ENCODE measurements around the gene HPCA.

The HPCA gene

DNA sequence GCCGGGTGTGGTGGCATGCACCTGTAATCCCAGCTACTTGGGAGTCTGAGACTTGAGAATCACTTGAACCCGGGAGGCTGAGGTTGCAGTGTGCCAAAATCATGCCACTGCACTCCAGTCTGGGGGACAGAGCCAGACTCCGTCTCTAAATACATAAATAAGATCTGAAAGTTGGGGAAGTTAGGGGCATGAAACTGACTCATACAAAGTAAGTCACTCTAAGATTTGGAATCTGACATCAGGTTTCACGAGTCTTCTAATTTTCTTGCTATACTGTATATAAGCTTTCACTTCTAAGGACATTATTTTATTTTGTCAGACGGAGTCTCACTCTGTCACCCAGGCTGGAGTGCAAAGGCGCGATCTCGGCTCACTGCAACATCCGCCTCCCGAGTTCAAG, 48.2 kb downstream of the HPCA start:
- TF ChIP-seq, protein P1, sequence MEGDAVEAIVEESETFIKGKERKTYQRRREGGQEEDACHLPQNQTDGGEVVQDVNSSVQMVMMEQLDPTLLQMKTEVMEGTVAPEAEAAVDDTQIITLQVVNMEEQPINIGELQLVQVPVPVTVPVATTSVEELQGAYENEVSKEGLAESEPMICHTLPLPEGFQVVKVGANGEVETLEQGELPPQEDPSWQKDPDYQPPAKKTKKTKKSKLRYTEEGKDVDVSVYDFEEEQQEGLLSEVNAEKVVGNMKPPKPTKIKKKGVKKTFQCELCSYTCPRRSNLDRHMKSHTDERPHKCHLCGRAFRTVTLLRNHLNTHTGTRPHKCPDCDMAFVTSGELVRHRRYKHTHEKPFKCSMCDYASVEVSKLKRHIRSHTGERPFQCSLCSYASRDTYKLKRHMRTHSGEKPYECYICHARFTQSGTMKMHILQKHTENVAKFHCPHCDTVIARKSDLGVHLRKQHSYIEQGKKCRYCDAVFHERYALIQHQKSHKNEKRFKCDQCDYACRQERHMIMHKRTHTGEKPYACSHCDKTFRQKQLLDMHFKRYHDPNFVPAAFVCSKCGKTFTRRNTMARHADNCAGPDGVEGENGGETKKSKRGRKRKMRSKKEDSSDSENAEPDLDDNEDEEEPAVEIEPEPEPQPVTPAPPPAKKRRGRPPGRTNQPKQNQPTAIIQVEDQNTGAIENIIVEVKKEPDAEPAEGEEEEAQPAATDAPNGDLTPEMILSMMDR (IDR thresholded peaks at IDR 0.05; ENCODE audit: control insufficient read depth, extremely low read depth, insufficient read depth): no peak

DNA sequence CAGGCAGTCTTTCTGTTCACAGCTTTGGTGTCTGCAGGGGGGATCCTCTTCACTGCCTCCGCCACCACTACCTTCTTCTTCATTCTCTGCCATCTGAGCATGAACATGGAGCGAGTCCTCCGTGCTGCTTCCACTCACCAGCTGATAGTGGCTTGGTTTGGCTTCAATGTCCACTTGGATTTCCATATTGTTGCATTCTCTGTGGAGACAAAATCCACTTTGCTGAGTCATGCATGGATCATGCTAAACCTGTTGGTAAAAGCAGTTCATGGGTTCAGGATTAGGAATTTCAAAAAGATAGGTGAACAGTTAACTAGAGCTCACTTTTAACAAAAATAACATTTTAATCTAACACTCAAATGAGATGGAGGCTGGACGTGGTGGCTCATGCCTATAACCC, 50.8 kb downstream of the HPCA start:
- TF ChIP-seq, protein P1 (IDR thresholded peaks at IDR 0.05; ENCODE audit: control insufficient read depth, extremely low read depth, insufficient read depth): no peak
- H3K4me3 ChIP-seq (ENCODE audit: low read depth, low read length): no peak overlapping the region
- no peak for DNase-seq (ENCODE audit: low read depth)

More for the DNA sequence above, 48.2 kb downstream of the HPCA start:
- no peak for DNase-seq (ENCODE audit: low read depth)
- H3K4me3 ChIP-seq (ENCODE audit: low read depth, low read length): no peak overlapping the region

DNA sequence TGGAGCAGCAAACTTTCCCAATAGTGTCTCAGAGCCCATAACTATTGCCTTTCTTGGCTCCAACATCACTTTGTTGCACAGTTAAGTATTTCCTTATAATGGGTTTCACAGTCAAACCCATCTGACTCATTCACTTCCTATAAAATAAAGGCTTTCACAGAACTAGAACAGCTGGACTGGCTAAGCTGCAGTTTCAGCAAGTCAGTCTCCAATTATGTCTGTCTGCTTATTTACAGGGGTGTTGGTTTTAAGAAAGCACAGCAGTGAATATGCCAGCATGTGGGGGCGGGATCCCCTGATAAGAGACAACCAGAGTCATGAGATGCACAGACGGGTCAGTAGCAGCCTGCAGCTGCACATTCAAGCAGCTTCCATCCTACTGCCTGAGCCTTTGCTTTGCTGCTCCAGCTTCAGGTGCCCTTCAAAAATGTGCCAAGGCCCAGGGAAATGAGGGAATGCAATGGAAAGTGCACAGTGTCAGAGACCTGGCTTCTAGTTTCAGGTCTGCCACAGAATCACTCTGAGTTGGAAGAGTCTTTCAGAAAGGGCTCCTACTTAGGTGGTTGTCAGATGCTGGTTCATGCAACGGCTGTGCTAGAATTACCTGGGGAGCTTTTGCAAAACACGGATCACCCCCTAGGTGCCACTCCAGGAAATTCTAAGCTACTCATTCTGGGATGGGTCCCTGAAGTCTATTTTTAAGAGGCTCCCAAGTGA, 53.5 kb downstream of the HPCA start:
- H3K4me3 ChIP-seq (ENCODE audit: low read depth, low read length): no peak overlapping the region
- DNase-seq (ENCODE audit: low read depth): no peak
- TF ChIP-seq, protein P1 (IDR thresholded peaks at IDR 0.05; ENCODE audit: control insufficient read depth, extremely low read depth, insufficient read depth): no peak

DNA sequence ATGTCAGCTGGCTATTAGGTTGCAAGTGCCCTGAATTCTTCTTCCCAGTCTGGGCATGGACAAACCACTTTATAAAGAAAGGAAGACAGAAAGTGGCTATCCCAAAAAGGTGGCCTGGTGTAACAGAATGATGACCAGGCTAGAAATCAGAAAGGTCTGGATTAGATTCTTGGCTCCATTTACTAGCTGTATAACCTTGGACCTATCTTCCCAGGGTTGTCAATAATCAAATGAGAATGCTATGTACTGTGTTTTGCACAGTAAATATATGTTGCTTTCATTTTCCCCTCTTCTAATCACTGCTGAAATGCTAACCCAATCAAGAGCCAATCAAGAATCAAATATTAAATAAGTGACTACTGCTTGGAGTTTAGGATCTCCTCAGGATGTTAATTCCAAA, 57.9 kb downstream of the HPCA start:
- no peak overlapping the region for H3K4me3 ChIP-seq (ENCODE audit: low read depth, low read length)
- TF ChIP-seq, protein P1 (IDR thresholded peaks at IDR 0.05; ENCODE audit: control insufficient read depth, extremely low read depth, insufficient read depth): no peak
- no peak for DNase-seq (ENCODE audit: low read depth)

All from LNCaP clone FGC (cell line).